HepG2 (cell line): ENCODE data around the gene ORC2. TPM values are rescaled to one million over a fixed set of nuclear protein-coding genes. Genes with fewer than 3 reads are reported as not detected.

Experiments
- ELF4 ChIP-seq: sonication (generic); formaldehyde crosslinking; IDR thresholded peaks from 2 replicates; pipeline ENCODE4 v1.5.0; 2020; ENCODE audit warnings: missing genetic modification reagents, mild to moderate bottlenecking, moderate library complexity, borderline replicate concordance
- FOXO1 ChIP-seq: sonication (generic); formaldehyde crosslinking; IDR thresholded peaks from 2 replicates; pipeline ENCODE4 v1.4.0; 2020; ENCODE audit warnings: missing genetic modification reagents
- KDM6A ChIP-seq: IDR thresholded peaks from 2 replicates; pipeline ENCODE4 v1.6.1; 2016; ENCODE audit warnings: low read depth
- NCOA2 ChIP-seq: sonication (generic); formaldehyde crosslinking; IDR thresholded peaks from 2 replicates; pipeline ENCODE4 v1.8.0; 2022; ENCODE audit warnings: inconsistent platforms
- NFIC ChIP-seq: IDR thresholded peaks from 2 replicates; pipeline ENCODE4 v1.6.1; 2012; ENCODE audit warnings: mild to moderate bottlenecking, low read length, inconsistent platforms
- NFKBIZ ChIP-seq: IDR thresholded peaks from 2 replicates; pipeline ENCODE4 v1.6.1; 2018; ENCODE audit warnings: missing genetic modification reagents, missing compliant biosample characterization
- PHF21A ChIP-seq: sonication (generic); formaldehyde crosslinking; IDR thresholded peaks from 2 replicates; pipeline ENCODE4 v1.5.0; 2020; ENCODE audit warnings: mild to moderate bottlenecking, missing genetic modification reagents
- POGZ ChIP-seq: sonication (generic); formaldehyde crosslinking; IDR thresholded peaks from 2 replicates; pipeline ENCODE4 v1.4.0; 2020; ENCODE audit warnings: mild to moderate bottlenecking, missing genetic modification reagents
- SUZ12 ChIP-seq: fragments of 150-350 bp; IDR thresholded peaks from 2 replicates; pipeline ENCODE4 v1.6.1; 2014; ENCODE audit warnings: low read depth, low read length
- U2AF2 ChIP-seq: fragments of 200-400 bp; formaldehyde crosslinking; IDR thresholded peaks from 2 replicates; pipeline ENCODE4 v1.6.1; 2017; ENCODE audit warnings: low read depth, mild to moderate bottlenecking, low read length
- XBP1 ChIP-seq: sonication (generic); formaldehyde crosslinking; IDR thresholded peaks from 2 replicates; pipeline ENCODE4 v1.5.0; 2020; ENCODE audit warnings: missing genetic modification reagents
- YEATS2 ChIP-seq: sonication (generic); formaldehyde crosslinking; IDR thresholded peaks from 2 replicates; pipeline ENCODE4 v1.4.0; 2020; ENCODE audit warnings: missing genetic modification reagents, borderline replicate concordance
- ZFYVE20 ChIP-seq: sonication (generic); formaldehyde crosslinking; IDR thresholded peaks from 2 replicates; pipeline ENCODE4 v1.8.0; 2023; ENCODE audit warnings: low read depth, mild to moderate bottlenecking, moderate library complexity, missing genetic modification reagents, borderline replicate concordance
- ZIK1 ChIP-seq: sonication (generic); formaldehyde crosslinking; IDR thresholded peaks from 2 replicates; pipeline ENCODE4 v1.5.0; 2020; ENCODE audit warnings: mild to moderate bottlenecking, low read depth, missing genetic modification reagents, borderline replicate concordance
- ZKSCAN5 ChIP-seq: sonication (generic); formaldehyde crosslinking; IDR thresholded peaks from 2 replicates; pipeline ENCODE4 v1.5.1; 2020; ENCODE audit warnings: mild to moderate bottlenecking, missing genetic modification reagents
- ZKSCAN8 ChIP-seq: IDR thresholded peaks from 2 replicates; pipeline ENCODE4 v1.6.1; 2016; ENCODE audit warnings: borderline replicate concordance, missing genetic modification reagents, missing compliant biosample characterization
- ZNF703 ChIP-seq: sonication (generic); formaldehyde crosslinking; IDR thresholded peaks from 2 replicates; pipeline ENCODE4 v1.5.1; 2020; ENCODE audit warnings: missing genetic modification reagents, mild to moderate bottlenecking, moderate library complexity, borderline replicate concordance
- ZNF709 ChIP-seq: sonication (generic); formaldehyde crosslinking; IDR thresholded peaks from 2 replicates; pipeline ENCODE4 v1.5.0; 2020; ENCODE audit warnings: mild to moderate bottlenecking, missing genetic modification reagents
- ZSCAN25 ChIP-seq: sonication (generic); formaldehyde crosslinking; IDR thresholded peaks from 2 replicates; pipeline ENCODE4 v1.8.0; 2022; ENCODE audit warnings: mild to moderate bottlenecking, missing genetic modification reagents
- polyA plus RNA-seq, 8 experiments: library from polyadenylated mRNA; depleted of rRNA in 3 of 8; stranded (reverse) in 7 of 8; unstranded in 1 of 8; fragments of >200 nt; fragmentation: Illumina TruSeq in 4 of 8; extraction: Trizol in 4 of 8; gene quantifications; 2 replicates each; pipeline versions ENCODE4 v1.2.1 to v1.2.3, GENCODE V29; 2011 to 2016; ENCODE audit warnings: low read depth in 4 of 8, missing spikeins in 1 of 8, mixed read lengths in 1 of 8; ENCODE audit not compliant: insufficient read depth in 1 of 8
- total RNA-seq, 5 experiments: library from RNA; depleted of rRNA; stranded (reverse); fragments of >200 nt; fragmentation: Illumina TruSeq; extraction: Trizol; gene quantifications; 2 replicates each; pipeline ENCODE4 v1.2.3, GENCODE V29; 2016; ENCODE audit warnings: low read depth in 1 of 5
- TF ChIP-seq, protein P1 (sequence below): sonication (generic); formaldehyde crosslinking; IDR thresholded peaks from 2 replicates; pipeline ENCODE4 v1.4.0; 2020; ENCODE audit warnings: missing genetic modification reagents; ENCODE audit errors: not compliant biosample characterization
- TF ChIP-seq, protein P2 (sequence below): sonication (generic); formaldehyde crosslinking; IDR thresholded peaks from 2 replicates; pipeline ENCODE4 v1.4.0; 2020; ENCODE audit warnings: missing genetic modification reagents, mild to moderate bottlenecking, borderline replicate concordance
- TF ChIP-seq, protein P3 (sequence below): IDR thresholded peaks from 2 replicates; pipeline ENCODE4 v1.6.1; 2016; ENCODE audit warnings: low read depth, missing genetic modification reagents, missing compliant biosample characterization

ORC2 gene
- total and polyA plus RNA-seq, 2 of the 13 experiments (the other 11 are each of a cell fraction or from before 2014, with no cell fraction given), result 19.3 to 73.5 TPM

DNA sequence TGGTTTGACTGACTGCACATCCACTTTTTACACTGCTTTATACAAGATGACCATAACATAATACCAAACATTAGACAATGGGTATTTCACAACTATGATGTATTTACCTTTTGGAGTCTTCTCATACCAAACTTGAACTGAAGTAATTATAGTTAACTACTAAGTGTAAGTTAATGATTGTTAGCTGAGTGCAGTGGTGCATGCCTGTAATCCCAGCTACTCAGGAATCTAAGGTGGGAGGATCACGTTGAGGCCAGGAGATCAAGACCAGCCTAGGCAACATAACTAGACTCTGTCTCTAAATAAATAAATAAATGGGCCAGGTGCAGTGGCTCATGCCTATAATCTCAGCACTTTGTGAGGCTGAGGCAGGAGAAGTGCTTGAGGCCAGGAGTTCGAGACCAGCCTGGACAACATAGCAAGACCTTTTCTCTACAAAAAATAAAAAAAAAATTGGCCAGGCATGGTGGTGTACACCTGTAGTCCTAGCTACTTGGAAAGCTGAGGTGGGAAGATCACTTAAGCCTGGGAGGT is 44.9 kb upstream of the ORC2 start (continued):
- TF ChIP-seq, protein P1, sequence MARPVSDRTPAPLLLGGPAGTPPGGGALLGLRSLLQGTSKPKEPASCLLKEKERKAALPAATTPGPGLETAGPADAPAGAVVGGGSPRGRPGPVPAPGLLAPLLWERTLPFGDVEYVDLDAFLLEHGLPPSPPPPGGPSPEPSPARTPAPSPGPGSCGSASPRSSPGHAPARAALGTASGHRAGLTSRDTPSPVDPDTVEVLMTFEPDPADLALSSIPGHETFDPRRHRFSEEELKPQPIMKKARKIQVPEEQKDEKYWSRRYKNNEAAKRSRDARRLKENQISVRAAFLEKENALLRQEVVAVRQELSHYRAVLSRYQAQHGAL (CRISPR knock-in tag), result no peak
- TF ChIP-seq POGZ (CRISPR knock-in tag) (peak; percentile 82), XBP1 (CRISPR knock-in tag) (0 out of 2 replicates have a peak, but pooled peaks have one; percentile 37), ZFYVE20 (CRISPR knock-in tag) (no peak), ELF4 (CRISPR knock-in tag) (0 out of 2 replicates have a peak, but pooled peaks have one; percentile 20), ZKSCAN8 (CRISPR knock-in tag) (peak; percentile 72; the same call in 1 of the 2 replicates), NFIC (no peak), ZSCAN25 (CRISPR knock-in tag) (peak; percentile 54), KDM6A (CRISPR knock-in tag) (peak; percentile 57; the same call in 1 of the 2 replicates), ZIK1 (CRISPR knock-in tag) (0 out of 2 replicates have a peak, but pooled peaks have one; percentile 30), ZKSCAN5 (CRISPR knock-in tag) (no peak), U2AF2 (no peak), NFKBIZ (CRISPR knock-in tag) (no peak), ZNF709 (no peak), ZNF703 (no peak), FOXO1 (no peak; the same call in 1 of the 2 replicates), YEATS2 (no peak), SUZ12 (no peak), PHF21A (CRISPR knock-in tag) (peak; percentile 82), NCOA2 (CRISPR knock-in tag) (peak; percentile 72)
- TF ChIP-seq, protein P2, sequence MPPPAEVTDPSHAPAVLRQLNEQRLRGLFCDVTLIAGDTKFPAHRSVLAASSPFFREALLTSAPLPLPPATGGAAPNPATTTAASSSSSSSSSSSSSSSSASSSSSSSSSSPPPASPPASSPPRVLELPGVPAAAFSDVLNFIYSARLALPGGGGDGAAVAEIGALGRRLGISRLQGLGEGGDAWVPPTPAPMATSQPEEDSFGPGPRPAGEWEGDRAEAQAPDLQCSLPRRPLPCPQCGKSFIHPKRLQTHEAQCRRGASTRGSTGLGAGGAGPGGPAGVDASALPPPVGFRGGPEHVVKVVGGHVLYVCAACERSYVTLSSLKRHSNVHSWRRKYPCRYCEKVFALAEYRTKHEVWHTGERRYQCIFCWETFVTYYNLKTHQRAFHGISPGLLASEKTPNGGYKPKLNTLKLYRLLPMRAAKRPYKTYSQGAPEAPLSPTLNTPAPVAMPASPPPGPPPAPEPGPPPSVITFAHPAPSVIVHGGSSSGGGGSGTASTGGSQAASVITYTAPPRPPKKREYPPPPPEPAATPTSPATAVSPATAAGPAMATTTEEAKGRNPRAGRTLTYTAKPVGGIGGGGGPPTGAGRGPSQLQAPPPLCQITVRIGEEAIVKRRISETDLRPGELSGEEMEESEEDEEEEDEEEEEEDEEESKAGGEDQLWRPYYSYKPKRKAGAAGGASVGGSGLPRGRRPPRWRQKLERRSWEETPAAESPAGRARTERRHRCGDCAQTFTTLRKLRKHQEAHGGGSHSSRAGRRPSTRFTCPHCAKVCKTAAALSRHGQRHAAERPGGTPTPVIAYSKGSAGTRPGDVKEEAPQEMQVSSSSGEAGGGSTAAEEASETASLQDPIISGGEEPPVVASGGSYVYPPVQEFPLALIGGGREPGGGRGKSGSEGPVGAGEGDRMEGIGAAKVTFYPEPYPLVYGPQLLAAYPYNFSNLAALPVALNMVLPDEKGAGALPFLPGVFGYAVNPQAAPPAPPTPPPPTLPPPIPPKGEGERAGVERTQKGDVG (CRISPR knock-in tag), result no peak
- TF ChIP-seq, protein P3, sequence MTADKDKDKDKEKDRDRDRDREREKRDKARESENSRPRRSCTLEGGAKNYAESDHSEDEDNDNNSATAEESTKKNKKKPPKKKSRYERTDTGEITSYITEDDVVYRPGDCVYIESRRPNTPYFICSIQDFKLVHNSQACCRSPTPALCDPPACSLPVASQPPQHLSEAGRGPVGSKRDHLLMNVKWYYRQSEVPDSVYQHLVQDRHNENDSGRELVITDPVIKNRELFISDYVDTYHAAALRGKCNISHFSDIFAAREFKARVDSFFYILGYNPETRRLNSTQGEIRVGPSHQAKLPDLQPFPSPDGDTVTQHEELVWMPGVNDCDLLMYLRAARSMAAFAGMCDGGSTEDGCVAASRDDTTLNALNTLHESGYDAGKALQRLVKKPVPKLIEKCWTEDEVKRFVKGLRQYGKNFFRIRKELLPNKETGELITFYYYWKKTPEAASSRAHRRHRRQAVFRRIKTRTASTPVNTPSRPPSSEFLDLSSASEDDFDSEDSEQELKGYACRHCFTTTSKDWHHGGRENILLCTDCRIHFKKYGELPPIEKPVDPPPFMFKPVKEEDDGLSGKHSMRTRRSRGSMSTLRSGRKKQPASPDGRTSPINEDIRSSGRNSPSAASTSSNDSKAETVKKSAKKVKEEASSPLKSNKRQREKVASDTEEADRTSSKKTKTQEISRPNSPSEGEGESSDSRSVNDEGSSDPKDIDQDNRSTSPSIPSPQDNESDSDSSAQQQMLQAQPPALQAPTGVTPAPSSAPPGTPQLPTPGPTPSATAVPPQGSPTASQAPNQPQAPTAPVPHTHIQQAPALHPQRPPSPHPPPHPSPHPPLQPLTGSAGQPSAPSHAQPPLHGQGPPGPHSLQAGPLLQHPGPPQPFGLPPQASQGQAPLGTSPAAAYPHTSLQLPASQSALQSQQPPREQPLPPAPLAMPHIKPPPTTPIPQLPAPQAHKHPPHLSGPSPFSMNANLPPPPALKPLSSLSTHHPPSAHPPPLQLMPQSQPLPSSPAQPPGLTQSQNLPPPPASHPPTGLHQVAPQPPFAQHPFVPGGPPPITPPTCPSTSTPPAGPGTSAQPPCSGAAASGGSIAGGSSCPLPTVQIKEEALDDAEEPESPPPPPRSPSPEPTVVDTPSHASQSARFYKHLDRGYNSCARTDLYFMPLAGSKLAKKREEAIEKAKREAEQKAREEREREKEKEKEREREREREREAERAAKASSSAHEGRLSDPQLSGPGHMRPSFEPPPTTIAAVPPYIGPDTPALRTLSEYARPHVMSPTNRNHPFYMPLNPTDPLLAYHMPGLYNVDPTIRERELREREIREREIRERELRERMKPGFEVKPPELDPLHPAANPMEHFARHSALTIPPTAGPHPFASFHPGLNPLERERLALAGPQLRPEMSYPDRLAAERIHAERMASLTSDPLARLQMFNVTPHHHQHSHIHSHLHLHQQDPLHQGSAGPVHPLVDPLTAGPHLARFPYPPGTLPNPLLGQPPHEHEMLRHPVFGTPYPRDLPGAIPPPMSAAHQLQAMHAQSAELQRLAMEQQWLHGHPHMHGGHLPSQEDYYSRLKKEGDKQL (CRISPR knock-in tag), result 0 out of 2 replicates have a peak, but pooled peaks have one; percentile 33
